ENCODE data around the gene FKRP. TPM values are rescaled to one million over a fixed set of nuclear protein-coding genes. Genes with fewer than 3 reads are reported as not detected.
A peak's percentile ranks its signal among the peaks of the same experiment; 100 is the strongest.

The FKRP gene
- total RNA-seq, 3 donors from 2014 or later (not counting 1 experiment from before 2014, with no cell fraction given), result 19.1 to 23.3 (median 19.8) TPM

GRCh38 chr19:46720503-46721239 lies 25.2 kb upstream of the FKRP start:
- H3K27ac Mint-ChIP-seq, result no peak overlapping the region
- DNase-seq (no peak), ATAC-seq (no peak)
- Histone ChIP-seq H3K27me3 (ENCODE audit: control insufficient read depth, insufficient read depth, low read length) (no peaks in the 10 kb centered on the region), H3K36me3 (ENCODE audit: control insufficient read depth, insufficient read depth, low read length) (peaks cover 38% of the 10 kb centered on the region), H3K9me3 (ENCODE audit: control insufficient read depth, insufficient read depth, low read length) (no peaks in the 10 kb centered on the region), H3K4me3 (ENCODE audit: low read length) (no peak overlapping the region), H3K4me1 (ENCODE audit: control insufficient read depth, insufficient read depth, low read length) (peaks cover 75% of the 10 kb centered on the region), H3K27ac (ENCODE audit: low read length) (no peak overlapping the region)
- intact Hi-C loops (cut with micrococcal nuclease), result no loop called here
- WGBS (ENCODE audit: insufficient coverage), result 93% methylated on average over 22 of the region's 22 CpGs
- H3K36me3 Mint-ChIP-seq, result no peaks in the 10 kb centered on the region
- no peaks in the 10 kb centered on the region for H3K9me3 Mint-ChIP-seq
- peak overlapping the region; percentile 4 for H3K4me3 Mint-ChIP-seq
- no peak for TF ChIP-seq CTCF (IDR thresholded peaks at IDR 0.05)
- no peaks in the 10 kb centered on the region for H3K27me3 Mint-ChIP-seq (ENCODE audit: low read depth in 2 of 2)
- H3K4me1 Mint-ChIP-seq, result peaks cover 45 to 74% of the 10 kb centered on the region in 2 donors

- Histone ChIP-seq H3K27ac (ENCODE audit: low read length) (no peak overlapping the region), H3K27me3 (ENCODE audit: control insufficient read depth, insufficient read depth, low read length) (no peaks in the 10 kb centered on the region), H3K4me3 (ENCODE audit: low read length) (no peak overlapping the region), H3K4me1 (ENCODE audit: control insufficient read depth, insufficient read depth, low read length) (peaks cover 71% of the 10 kb centered on the region), H3K36me3 (ENCODE audit: control insufficient read depth, insufficient read depth, low read length) (peaks cover 45% of the 10 kb centered on the region), H3K9me3 (ENCODE audit: control insufficient read depth, insufficient read depth, low read length) (no peaks in the 10 kb centered on the region)
- Mint-ChIP-seq H3K4me1 (peaks cover 45 to 74% of the 10 kb centered on the region in 2 donors), H3K4me3 (peak overlapping the region; percentile 82), H3K36me3 (no peaks in the 10 kb centered on the region), H3K27me3 (ENCODE audit: low read depth in 2 of 2) (no peaks in the 10 kb centered on the region), H3K9me3 (no peaks in the 10 kb centered on the region), H3K27ac (no peak overlapping the region)
- intact Hi-C loops (cut with micrococcal nuclease), result no loop called here
- no peak for ATAC-seq
- DNase-seq, result no peak
- TF ChIP-seq CTCF (IDR thresholded peaks at IDR 0.05), result no peak
- WGBS (ENCODE audit: insufficient coverage), result 89% methylated on average over 16 of the region's 16 CpGs
Measured at GRCh38 chr19:46721269-46722003, 24.4 kb upstream of the FKRP start.

GRCh38 chr19:46722004-46722380 lies 23.9 kb upstream of the FKRP start:
- Mint-ChIP-seq H3K27ac (peak overlapping the region; percentile 29 to 71), H3K36me3 (no peaks in the 10 kb centered on the region), H3K4me1 (peaks cover 45 to 69% of the 10 kb centered on the region in 2 donors), H3K9me3 (no peaks in the 10 kb centered on the region), H3K27me3 (ENCODE audit: low read depth in 2 of 2) (no peaks in the 10 kb centered on the region), H3K4me3 (peak overlapping the region; percentile 82)
- TF ChIP-seq CTCF (IDR thresholded peaks at IDR 0.05), result no peak
- Histone ChIP-seq H3K27ac (ENCODE audit: low read length) (no peak overlapping the region), H3K4me3 (ENCODE audit: low read length) (no peak overlapping the region), H3K4me1 (ENCODE audit: control insufficient read depth, insufficient read depth, low read length) (peaks cover 71% of the 10 kb centered on the region), H3K9me3 (ENCODE audit: control insufficient read depth, insufficient read depth, low read length) (no peaks in the 10 kb centered on the region), H3K27me3 (ENCODE audit: control insufficient read depth, insufficient read depth, low read length) (no peaks in the 10 kb centered on the region), H3K36me3 (ENCODE audit: control insufficient read depth, insufficient read depth, low read length) (peaks cover 51% of the 10 kb centered on the region)
- ATAC-seq (no peak), DNase-seq (no peak)
- WGBS (ENCODE audit: insufficient coverage), result 85% methylated on average over 17 of the region's 17 CpGs
- intact Hi-C loops (cut with micrococcal nuclease), result no loop called here
